Loucy (cell line): ENCODE results near the gene TRPC3.
"Not testable (repeated sequence)": the region's sequence is repeated elsewhere in the genome, so short reads cannot be mapped to it uniquely, and the experiment has no call there.

Source experiments
- H2AFZ ChIP-seq: fragments of 200-600 bp; sonication (generic); 2 replicates; pipeline ENCODE4 v1.6.0; 2016; ENCODE audit warnings: antibody characterized with exemption, mild to moderate bottlenecking, low read length, moderate library complexity
- H3F3A ChIP-seq: fragments of 200-600 bp; 2 replicates; pipeline ENCODE4 v1.6.0; 2016; ENCODE audit warnings: antibody characterized with exemption, low read depth, mild to moderate bottlenecking
- H3K27me3 ChIP-seq: fragments of 200-600 bp; sonication (generic); 2 replicates; pipeline ENCODE4 v1.6.1; 2014; ENCODE audit warnings: low read length, mild to moderate bottlenecking; ENCODE audit not compliant: insufficient read depth, poor library complexity, severe bottlenecking
- H3K36me3 ChIP-seq: fragments of 200-600 bp; sonication (generic); 2 replicates; pipeline ENCODE4 v1.6.1; 2016; ENCODE audit warnings: low read length; ENCODE audit not compliant: insufficient read depth
- H3K4me1 ChIP-seq: fragments of 200-600 bp; sonication (generic); 2 replicates; pipeline ENCODE4 v1.5.1; 2014; ENCODE audit warnings: low read length, mild to moderate bottlenecking; ENCODE audit not compliant: insufficient read depth, poor library complexity, severe bottlenecking
- H3K4me2 ChIP-seq: fragments of 200-600 bp; sonication (generic); 2 replicates; pipeline ENCODE4 v1.6.0; 2014; ENCODE audit warnings: antibody characterized with exemption, low read length, low read depth, mild to moderate bottlenecking; ENCODE audit not compliant: poor library complexity, severe bottlenecking
- H3K4me3 ChIP-seq: fragments of 200-600 bp; sonication (generic); 2 replicates; pipeline ENCODE4 v1.5.1; 2014; ENCODE audit warnings: low read length, mild to moderate bottlenecking, mixed read lengths; ENCODE audit not compliant: poor library complexity, severe bottlenecking
- H3K79me2 ChIP-seq: fragments of 200-600 bp; sonication (generic); 2 replicates; pipeline ENCODE4 v1.6.1; 2014; ENCODE audit warnings: low read length; ENCODE audit not compliant: insufficient read depth
- H3K9ac ChIP-seq: fragments of 200-600 bp; sonication (generic); 2 replicates; pipeline ENCODE4 v1.6.0; 2014; ENCODE audit warnings: mild to moderate bottlenecking, low read depth, low read length, moderate library complexity; ENCODE audit not compliant: poor library complexity, severe bottlenecking
- H3K9me2 ChIP-seq: fragments of 200-600 bp; sonication (generic); replicated peaks from 2 replicates; pipeline ENCODE4 v1.6.1; 2016; ENCODE audit warnings: low read depth, low read length, mixed read lengths
- H3K9me3 ChIP-seq: fragments of 200-600 bp; sonication (generic); 2 replicates; pipeline ENCODE4 v1.6.1; 2014; ENCODE audit warnings: mild to moderate bottlenecking, antibody characterized with exemption, low read length, low read depth; ENCODE audit not compliant: insufficient read depth
- H4K20me1 ChIP-seq: fragments of 200-600 bp; sonication (generic); 2 replicates; pipeline ENCODE4 v1.6.0; 2014; ENCODE audit warnings: antibody characterized with exemption, low read length, mild to moderate bottlenecking; ENCODE audit not compliant: insufficient read depth, poor library complexity, severe bottlenecking
- EZH2phosphoT487 ChIP-seq: fragments of 200-600 bp; IDR thresholded peaks from 2 replicates; pipeline ENCODE4 v1.6.1; 2018; ENCODE audit warnings: antibody characterized with exemption, mild to moderate bottlenecking, moderate library complexity, borderline replicate concordance
- TF ChIP-seq, protein P1 (sequence below): fragments of 200-600 bp; sonication (generic); conservative IDR thresholded peaks from 2 replicates; pipeline ENCODE4 v1.5.1; 2014; ENCODE audit warnings: mild to moderate bottlenecking, antibody characterized with exemption, low read length

Gene TRPC3

DNA sequence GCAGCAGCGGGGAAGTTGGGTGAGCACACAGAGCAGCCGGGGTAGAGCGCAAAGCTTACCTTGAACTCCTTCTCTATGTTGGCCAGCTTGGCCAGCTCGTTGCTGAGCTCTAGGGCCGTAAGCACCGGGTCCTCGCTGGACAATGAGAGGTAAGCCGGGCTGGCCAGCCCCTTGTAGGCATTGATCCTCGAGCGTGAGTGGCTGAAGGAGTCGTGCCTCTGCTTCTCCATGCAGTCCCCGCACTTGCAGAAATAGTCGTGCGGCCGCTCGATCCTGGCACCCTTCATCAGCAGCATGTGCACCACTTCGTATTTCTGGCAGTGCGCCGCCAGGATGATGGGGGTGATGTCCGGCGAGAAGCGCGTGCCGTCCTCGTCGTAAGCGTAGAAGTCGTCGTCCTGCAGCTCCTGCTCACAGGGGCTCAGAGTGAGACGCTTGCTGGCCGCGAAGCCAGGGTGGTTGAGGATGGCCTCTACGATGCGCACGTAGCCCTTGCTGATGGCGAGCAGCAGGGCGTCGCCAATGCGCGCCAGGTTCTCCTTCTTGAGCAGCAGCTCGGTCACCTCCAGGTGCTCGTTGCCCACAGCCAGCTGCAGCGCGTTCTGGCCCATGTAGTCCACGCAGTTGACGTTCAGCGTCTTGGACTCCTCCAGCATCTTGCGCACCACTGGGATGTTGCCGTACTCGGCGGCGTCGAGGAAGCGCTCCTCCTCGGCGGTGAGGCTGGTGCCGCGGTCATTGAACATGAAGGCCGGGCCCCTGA is 19.5 kb downstream of the TRPC3 start:
- no peaks in the 10 kb centered on the region for H3K4me1 ChIP-seq
- no peaks in the 10 kb centered on the region for H4K20me1 ChIP-seq
- H3K9me2 ChIP-seq, result no peaks in the 10 kb centered on the region
- H3K4me2 ChIP-seq, result no peak overlapping the region
- H3K27me3 ChIP-seq, result peaks cover 6% of the 10 kb centered on the region
- no peak overlapping the region for H3K4me3 ChIP-seq
- H3K79me2 ChIP-seq, result no peaks in the 10 kb centered on the region
- H2AFZ ChIP-seq, result no peak overlapping the region
- H3K36me3 ChIP-seq, result no peaks in the 10 kb centered on the region
- TF ChIP-seq EZH2phosphoT487, result no peak
- TF ChIP-seq, protein P1, sequence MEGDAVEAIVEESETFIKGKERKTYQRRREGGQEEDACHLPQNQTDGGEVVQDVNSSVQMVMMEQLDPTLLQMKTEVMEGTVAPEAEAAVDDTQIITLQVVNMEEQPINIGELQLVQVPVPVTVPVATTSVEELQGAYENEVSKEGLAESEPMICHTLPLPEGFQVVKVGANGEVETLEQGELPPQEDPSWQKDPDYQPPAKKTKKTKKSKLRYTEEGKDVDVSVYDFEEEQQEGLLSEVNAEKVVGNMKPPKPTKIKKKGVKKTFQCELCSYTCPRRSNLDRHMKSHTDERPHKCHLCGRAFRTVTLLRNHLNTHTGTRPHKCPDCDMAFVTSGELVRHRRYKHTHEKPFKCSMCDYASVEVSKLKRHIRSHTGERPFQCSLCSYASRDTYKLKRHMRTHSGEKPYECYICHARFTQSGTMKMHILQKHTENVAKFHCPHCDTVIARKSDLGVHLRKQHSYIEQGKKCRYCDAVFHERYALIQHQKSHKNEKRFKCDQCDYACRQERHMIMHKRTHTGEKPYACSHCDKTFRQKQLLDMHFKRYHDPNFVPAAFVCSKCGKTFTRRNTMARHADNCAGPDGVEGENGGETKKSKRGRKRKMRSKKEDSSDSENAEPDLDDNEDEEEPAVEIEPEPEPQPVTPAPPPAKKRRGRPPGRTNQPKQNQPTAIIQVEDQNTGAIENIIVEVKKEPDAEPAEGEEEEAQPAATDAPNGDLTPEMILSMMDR, result no peak
- H3K9ac ChIP-seq, result no peak overlapping the region
- no peaks in the 10 kb centered on the region for H3K9me3 ChIP-seq
- no peaks in the 10 kb centered on the region for H3F3A ChIP-seq

DNA sequence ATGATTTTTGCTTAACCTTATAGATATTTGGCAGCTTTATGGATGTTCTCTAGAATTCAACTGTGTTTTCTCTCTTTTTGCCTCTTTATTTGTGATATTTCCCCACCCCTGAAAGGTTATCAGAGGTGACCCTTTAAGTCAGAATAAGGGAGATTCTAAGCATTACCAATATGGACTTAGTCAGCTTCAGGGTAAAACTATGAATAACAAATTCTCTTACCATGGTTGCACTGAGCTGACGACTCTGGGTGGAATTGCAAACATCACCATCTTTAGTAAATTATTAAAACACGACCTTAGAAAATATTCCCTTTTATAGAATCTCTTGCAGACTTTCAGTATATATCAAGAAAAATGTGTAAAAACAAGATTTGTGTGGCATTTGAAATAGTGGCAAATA is 21.6 kb downstream of the TRPC3 start:
- H3F3A ChIP-seq, result no peaks in the 10 kb centered on the region
- no peaks in the 10 kb centered on the region for H3K9me2 ChIP-seq
- TF ChIP-seq EZH2phosphoT487, result no peak
- TF ChIP-seq, protein P1, result no peak
- H2AFZ ChIP-seq, result no peak overlapping the region
- H3K4me1 ChIP-seq, result no peaks in the 10 kb centered on the region
- H3K36me3 ChIP-seq, result no peaks in the 10 kb centered on the region
- no peak overlapping the region for H3K4me2 ChIP-seq
- H4K20me1 ChIP-seq, result no peaks in the 10 kb centered on the region
- H3K79me2 ChIP-seq, result no peaks in the 10 kb centered on the region
- no peak overlapping the region for H3K4me3 ChIP-seq
- no peak overlapping the region for H3K9ac ChIP-seq
- H3K9me3 ChIP-seq, result no peaks in the 10 kb centered on the region
- H3K27me3 ChIP-seq, result peaks cover 6% of the 10 kb centered on the region

DNA sequence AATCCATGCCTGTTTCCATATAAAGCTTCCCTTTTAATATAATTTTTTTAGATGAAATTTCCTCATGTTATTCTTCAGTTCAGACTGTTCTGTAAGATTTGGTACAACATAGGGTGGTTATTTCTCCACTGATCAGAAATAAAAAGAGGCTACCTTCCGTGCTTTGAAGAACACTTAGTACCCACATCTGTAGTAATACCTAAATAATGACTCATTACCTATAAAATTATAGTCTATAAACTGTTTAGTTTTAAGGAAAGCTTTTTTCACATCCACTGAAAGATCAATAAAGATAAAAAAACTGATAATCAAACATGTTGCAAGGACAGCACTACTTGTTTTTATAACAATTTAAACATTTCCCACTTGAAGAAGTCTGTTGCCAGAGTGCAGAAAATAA is 23.9 kb downstream of the TRPC3 start:
- no peaks in the 10 kb centered on the region for H3F3A ChIP-seq
- H3K36me3 ChIP-seq, result no peaks in the 10 kb centered on the region
- H3K4me1 ChIP-seq, result no peaks in the 10 kb centered on the region
- H3K4me2 ChIP-seq, result no peak overlapping the region
- no peaks in the 10 kb centered on the region for H3K9me3 ChIP-seq
- no peak overlapping the region for H2AFZ ChIP-seq
- H3K79me2 ChIP-seq, result no peaks in the 10 kb centered on the region
- peaks cover 6% of the 10 kb centered on the region for H3K27me3 ChIP-seq
- no peaks in the 10 kb centered on the region for H3K9me2 ChIP-seq
- no peak overlapping the region for H3K9ac ChIP-seq
- H3K4me3 ChIP-seq, result no peak overlapping the region
- TF ChIP-seq EZH2phosphoT487, result no peak
- TF ChIP-seq, protein P1, result no peak
- H4K20me1 ChIP-seq, result no peaks in the 10 kb centered on the region

DNA sequence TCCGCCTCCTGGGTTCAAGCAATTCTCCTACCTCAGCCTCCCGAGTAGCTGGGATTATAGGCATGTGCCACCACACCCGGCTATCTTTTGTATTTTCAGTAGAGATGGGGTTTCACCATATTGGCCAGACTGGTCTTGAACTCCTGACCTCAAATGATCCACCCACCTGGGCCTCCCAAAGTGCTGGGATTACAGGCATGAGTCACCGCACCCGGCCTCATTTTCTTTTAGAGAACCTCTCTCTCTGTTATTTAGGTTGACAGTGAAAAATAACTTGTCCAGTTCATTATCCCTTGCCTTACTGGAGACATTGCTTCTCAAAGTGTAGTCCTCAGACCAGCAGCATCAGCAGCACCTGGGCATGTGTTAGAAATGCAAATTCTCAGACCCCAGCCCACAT is 25.4 kb downstream of the TRPC3 start:
- H3K36me3 ChIP-seq, H4K20me1 ChIP-seq, H3K4me3 ChIP-seq, H3F3A ChIP-seq, H3K9me3 ChIP-seq, H2AFZ ChIP-seq, H3K4me2 ChIP-seq, H3K27me3 ChIP-seq, H3K9ac ChIP-seq, H3K9me2 ChIP-seq, H3K79me2 ChIP-seq, H3K4me1 ChIP-seq: not testable (repeated sequence)
